ENCODE measurements around the gene PHAX. TPM values are rescaled to one million over a fixed set of nuclear protein-coding genes. Genes with fewer than 3 reads are reported as not detected.

PHAX gene
- polyA plus RNA-seq, 2 of the 4 experiments (the other 2 are of a cell fraction): 74.8 to 90.2 TPM

DNA sequence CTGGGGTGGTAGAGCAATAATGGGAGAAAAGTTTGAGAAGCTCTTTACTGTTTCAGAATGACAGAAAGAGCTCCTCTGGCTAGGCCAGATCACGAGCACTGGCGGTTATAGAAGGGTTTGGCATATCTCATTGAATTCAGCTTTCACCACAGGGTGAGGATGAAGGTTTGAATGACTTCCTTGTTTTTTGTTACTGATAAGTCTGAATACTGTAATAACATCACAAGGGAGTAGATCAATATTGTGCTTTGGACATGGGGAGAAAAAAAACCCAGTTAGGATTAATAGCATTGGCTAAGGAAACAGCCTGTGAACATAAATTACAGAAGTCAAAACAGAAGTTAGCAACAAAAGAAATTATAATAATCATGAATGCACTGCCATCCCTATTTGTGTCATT lies 9.4 kb downstream of the PHAX start:
- TF ChIP-seq ELK1 (IDR thresholded peaks at IDR 0.05; ENCODE audit: low read depth, low read length) (no peak), REST (IDR thresholded peaks at IDR 0.05) (no peak), POLR2AphosphoS2 (conservative IDR thresholded peaks at IDR 0.05; ENCODE audit: low read length) (no peak), CHD2 (IDR thresholded peaks at IDR 0.05; ENCODE audit: low read length, partially characterized antibody) (no peak), FOXS1 (CRISPR knock-in tag; IDR thresholded peaks at IDR 0.05) (no peak), ESRRA (IDR thresholded peaks at IDR 0.05; ENCODE audit: borderline replicate concordance, low read length) (no peak), CBX8 (IDR thresholded peaks at IDR 0.05) (no peak), CEBPB (IDR thresholded peaks at IDR 0.05) (no peak), HOXA7 (CRISPR knock-in tag; IDR thresholded peaks at IDR 0.05) (no peak)
- TF ChIP-seq, protein P1, sequence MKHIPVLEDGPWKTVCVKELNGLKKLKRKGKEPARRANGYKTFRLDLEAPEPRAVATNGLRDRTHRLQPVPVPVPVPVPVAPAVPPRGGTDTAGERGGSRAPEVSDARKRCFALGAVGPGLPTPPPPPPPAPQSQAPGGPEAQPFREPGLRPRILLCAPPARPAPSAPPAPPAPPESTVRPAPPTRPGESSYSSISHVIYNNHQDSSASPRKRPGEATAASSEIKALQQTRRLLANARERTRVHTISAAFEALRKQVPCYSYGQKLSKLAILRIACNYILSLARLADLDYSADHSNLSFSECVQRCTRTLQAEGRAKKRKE (CRISPR knock-in tag; IDR thresholded peaks at IDR 0.05; ENCODE audit: low read depth): no peak
- TF ChIP-seq, protein P2, sequence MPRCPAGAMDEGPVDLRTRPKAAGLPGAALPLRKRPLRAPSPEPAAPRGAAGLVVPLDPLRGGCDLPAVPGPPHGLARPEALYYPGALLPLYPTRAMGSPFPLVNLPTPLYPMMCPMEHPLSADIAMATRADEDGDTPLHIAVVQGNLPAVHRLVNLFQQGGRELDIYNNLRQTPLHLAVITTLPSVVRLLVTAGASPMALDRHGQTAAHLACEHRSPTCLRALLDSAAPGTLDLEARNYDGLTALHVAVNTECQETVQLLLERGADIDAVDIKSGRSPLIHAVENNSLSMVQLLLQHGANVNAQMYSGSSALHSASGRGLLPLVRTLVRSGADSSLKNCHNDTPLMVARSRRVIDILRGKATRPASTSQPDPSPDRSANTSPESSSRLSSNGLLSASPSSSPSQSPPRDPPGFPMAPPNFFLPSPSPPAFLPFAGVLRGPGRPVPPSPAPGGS (IDR thresholded peaks at IDR 0.05): no peak
- ChIA-PET POLR2A (interaction anchor here (0.8 kb wide), 1 partner anchor 15 kb away, joined by 3 read pairs; the partner anchor contains the start of gene ALDH7A1), CTCF (interaction anchor here (0.6 to 3.8 kb wide), 3 partner anchors 9 to 1303 kb away, joined by 3 to 20 read pairs (median 3); partner anchors contain the start of gene PHAX)
- Histone ChIP-seq H3K27ac (no peak overlapping the region), H3K9me3 (no peaks in the 10 kb centered on the region), H3K4me2 (no peak overlapping the region), H3K4me1 (no peaks in the 10 kb centered on the region), H3K4me3 (no peak overlapping the region)
- WGBS (ENCODE audit: missing lambda C conversion rate): 93% methylated on average over 2 of the region's 2 CpGs
- FAIRE-seq: no peak
- no peak for ATAC-seq
- no peak for DNase-seq (ENCODE audit: low read depth in 1 of 2, low spot score in 1 of 2)

DNA sequence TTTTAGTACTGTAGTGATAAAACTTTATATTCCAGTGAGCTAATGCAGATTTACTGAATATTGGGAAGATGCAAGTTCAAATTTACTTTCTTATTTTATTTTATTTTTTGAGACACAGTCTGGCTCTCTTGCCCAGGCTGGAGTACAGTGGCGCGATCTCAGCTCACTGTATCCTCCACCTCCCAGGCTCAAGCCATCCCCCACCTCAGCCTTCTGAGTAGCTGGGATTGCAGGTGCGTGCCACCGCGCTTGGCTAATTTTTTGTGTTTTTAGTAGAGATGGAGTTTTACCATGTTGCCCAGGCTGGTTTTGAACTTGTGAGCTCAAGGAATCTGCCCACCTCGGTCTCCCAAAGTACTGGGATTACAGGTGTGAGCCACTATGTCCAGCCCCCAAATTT lies 9.9 kb downstream of the PHAX start:
- Histone ChIP-seq H3K4me3 (no peak overlapping the region), H3K4me2 (no peak overlapping the region), H3K4me1 (no peaks in the 10 kb centered on the region), H3K9me3 (no peaks in the 10 kb centered on the region), H3K27ac (no peak overlapping the region)
- ChIA-PET CTCF (interaction anchor here (0.6 to 3.8 kb wide), 3 partner anchors 10 to 1302 kb away, joined by 3 to 20 read pairs (median 3); partner anchors contain the start of gene PHAX), POLR2A (interaction anchor here (0.8 kb wide), 1 partner anchor 16 kb away, joined by 3 read pairs; the partner anchor contains the start of gene ALDH7A1)
- FAIRE-seq (no peak), DNase-seq (ENCODE audit: low read depth in 1 of 2, low spot score in 1 of 2) (no peak), ATAC-seq (no peak)
- WGBS (ENCODE audit: missing lambda C conversion rate): 95% methylated on average over 6 of the region's 6 CpGs
- TF ChIP-seq MYC (IDR thresholded peaks at IDR 0.05; ENCODE audit: borderline replicate concordance, low read length) (no peak), TP53 (CRISPR knock-in tag; IDR thresholded peaks at IDR 0.05) (no peak), RNF2 (IDR thresholded peaks at IDR 0.05; ENCODE audit: borderline replicate concordance, low read depth) (no peak), HES2 (IDR thresholded peaks at IDR 0.05) (no peak), CHD2 (IDR thresholded peaks at IDR 0.05; ENCODE audit: low read length, partially characterized antibody) (no peak), FOSB (CRISPR knock-in tag; IDR thresholded peaks at IDR 0.05) (no peak), JUN (IDR thresholded peaks at IDR 0.05) (no peak), FOSL2 (IDR thresholded peaks at IDR 0.05) (no peak), FOSL2 (CRISPR knock-in tag; IDR thresholded peaks at IDR 0.05) (no peak), ZC3H11A (IDR thresholded peaks at IDR 0.05) (no peak), NFE2L2 (conservative IDR thresholded peaks at IDR 0.05; ENCODE audit: low read length) (no peak), JUNB (IDR thresholded peaks at IDR 0.05) (no peak), HDAC2 (IDR thresholded peaks at IDR 0.05) (no peak), ZSCAN20 (CRISPR knock-in tag; IDR thresholded peaks at IDR 0.05) (no peak), MAFK (IDR thresholded peaks at IDR 0.05; ENCODE audit: partially characterized antibody) (no peak), NPAS2 (CRISPR knock-in tag; IDR thresholded peaks at IDR 0.05; ENCODE audit: borderline replicate concordance) (no peak), PHF8 (IDR thresholded peaks at IDR 0.05; ENCODE audit: borderline replicate concordance, low read depth) (no peak), KDM1A (IDR thresholded peaks at IDR 0.05; ENCODE audit: low read depth) (no peak), HOXB13 (CRISPR knock-in tag; IDR thresholded peaks at IDR 0.05; ENCODE audit: low read depth) (no peak)
- TF ChIP-seq, protein P3, sequence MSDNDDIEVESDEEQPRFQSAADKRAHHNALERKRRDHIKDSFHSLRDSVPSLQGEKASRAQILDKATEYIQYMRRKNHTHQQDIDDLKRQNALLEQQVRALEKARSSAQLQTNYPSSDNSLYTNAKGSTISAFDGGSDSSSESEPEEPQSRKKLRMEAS (IDR thresholded peaks at IDR 0.05): no peak
- TF ChIP-seq, protein P2 (IDR thresholded peaks at IDR 0.05): no peak

Data from A549 (cell line).